Liver (tissue), 9 donors: ENCODE results near the gene CAMK1G. TPM values are rescaled to one million over a fixed set of nuclear protein-coding genes. Genes with fewer than 3 reads are reported as not detected.

Source experiments
- DNase-seq: peaks from one replicate; pipeline ENCODE4 v3.0.0-alpha.2; 2017; ENCODE audit warnings: low spot score
- H3K27ac ChIP-seq, 2 donors: one replicate each; pipeline ENCODE4 v1.7.0; 2013; ENCODE audit warnings: inconsistent platforms in 2 of 2, low read length in 2 of 2, control low read depth in 1 of 2, low read depth in 1 of 2, mild to moderate bottlenecking in 1 of 2
- H3K27me3 ChIP-seq, 4 donors: one replicate each; pipeline versions ENCODE4 v1.6.1 to v1.7.0; 2013; ENCODE audit warnings: low read length in 3 of 4, inconsistent platforms in 1 of 4, mild to moderate bottlenecking in 1 of 4, moderate library complexity in 1 of 4; ENCODE audit not compliant: control insufficient read depth in 4 of 4, insufficient read depth in 4 of 4
- H3K36me3 ChIP-seq, 4 donors: one replicate each; pipeline versions ENCODE4 v1.6.1 to v1.7.0; 2013; ENCODE audit warnings: low read length in 3 of 4, mild to moderate bottlenecking in 3 of 4, low read depth in 1 of 4, moderate library complexity in 1 of 4; ENCODE audit not compliant: control insufficient read depth in 4 of 4, insufficient read depth in 3 of 4
- H3K4me1 ChIP-seq, 4 donors: one replicate each; pipeline versions ENCODE4 v1.6.1 to v1.7.0; 2013; ENCODE audit warnings: low read length in 3 of 4, mild to moderate bottlenecking in 3 of 4, moderate library complexity in 1 of 4; ENCODE audit not compliant: control insufficient read depth in 4 of 4, insufficient read depth in 4 of 4
- H3K4me3 ChIP-seq, 3 donors: one replicate each; pipeline versions ENCODE4 v1.6.1 to v1.7.0; 2013; ENCODE audit warnings: low read length in 3 of 3, control low read depth in 1 of 3, low read depth in 1 of 3, mild to moderate bottlenecking in 1 of 3
- H3K9ac ChIP-seq, 2 donors: one replicate each; pipeline ENCODE4 v1.7.0; 2013; ENCODE audit warnings: low read length in 2 of 2, mild to moderate bottlenecking in 2 of 2, moderate library complexity in 2 of 2, control low read depth in 1 of 2, low read depth in 1 of 2
- H3K9me3 ChIP-seq, 4 donors: one replicate each; pipeline versions ENCODE4 v1.6.1 to v1.7.0; 2013; ENCODE audit warnings: low read length in 3 of 4; ENCODE audit not compliant: control insufficient read depth in 4 of 4
- ATF3 ChIP-seq: IDR thresholded peaks from 2 replicates; pipeline ENCODE4 v1.6.1; 2016; ENCODE audit warnings: antibody characterized with exemption
- CTCF ChIP-seq: fragments of 150-350 bp; IDR thresholded peaks from 2 replicates; pipeline ENCODE4 v1.5.1; 2017; ENCODE audit warnings: improper control_type of control experiment, low read depth, low read length; ENCODE audit not compliant: missing input control
- EGR1 ChIP-seq, 2 donors: IDR thresholded peaks; 2 replicates each; pipeline ENCODE4 v1.6.1; 2016 to 2018; ENCODE audit warnings: antibody characterized with exemption in 2 of 2, low read depth in 2 of 2
- FOXA1 ChIP-seq: IDR thresholded peaks from 2 replicates; pipeline ENCODE4 v1.6.1; 2016; ENCODE audit warnings: antibody characterized with exemption
- FOXA2 ChIP-seq: IDR thresholded peaks from 2 replicates; pipeline ENCODE4 v1.6.1; 2016; ENCODE audit warnings: antibody characterized with exemption
- GABPA ChIP-seq, 2 donors: IDR thresholded peaks in 1 of 2; conservative IDR thresholded peaks in 1 of 2; 2 replicates each; pipeline ENCODE4 v1.6.1; 2016; ENCODE audit warnings: antibody characterized with exemption in 2 of 2, mild to moderate bottlenecking in 1 of 2, moderate library complexity in 1 of 2
- HNF4A ChIP-seq, 2 donors: conservative IDR thresholded peaks; 2 replicates each; pipeline ENCODE4 v1.6.1; 2016; ENCODE audit warnings: antibody characterized with exemption in 2 of 2, mild to moderate bottlenecking in 2 of 2
- HNF4G ChIP-seq: IDR thresholded peaks from 2 replicates; pipeline ENCODE4 v1.6.1; 2016; ENCODE audit warnings: antibody characterized with exemption
- JUND ChIP-seq, 2 donors: IDR thresholded peaks; 2 replicates each; pipeline ENCODE4 v1.6.1; 2016; ENCODE audit warnings: antibody characterized with exemption in 2 of 2
- MAX ChIP-seq: IDR thresholded peaks from 2 replicates; pipeline ENCODE4 v1.6.1; 2016; ENCODE audit warnings: antibody characterized with exemption
- NR2F2 ChIP-seq: IDR thresholded peaks from 2 replicates; pipeline ENCODE4 v1.6.1; 2016; ENCODE audit warnings: antibody characterized with exemption
- RAD21 ChIP-seq, 2 donors: IDR thresholded peaks; 2 replicates each; pipeline ENCODE4 v1.6.1; 2016; ENCODE audit warnings: antibody characterized with exemption in 2 of 2, mild to moderate bottlenecking in 2 of 2
- RXRA ChIP-seq, 2 donors: IDR thresholded peaks; 2 replicates each; pipeline ENCODE4 v1.6.1; 2017 to 2018; ENCODE audit warnings: antibody characterized with exemption in 2 of 2, mild to moderate bottlenecking in 1 of 2
- SP1 ChIP-seq: IDR thresholded peaks from 2 replicates; pipeline ENCODE4 v1.6.1; 2018; ENCODE audit warnings: antibody characterized with exemption, mild to moderate bottlenecking
- TAF1 ChIP-seq: conservative IDR thresholded peaks from 2 replicates; pipeline ENCODE4 v1.6.1; 2016; ENCODE audit warnings: antibody characterized with exemption, mild to moderate bottlenecking
- YY1 ChIP-seq: IDR thresholded peaks from 2 replicates; pipeline ENCODE4 v1.6.1; 2016; ENCODE audit warnings: antibody characterized with exemption, mild to moderate bottlenecking
- WGBS: extraction: QIAGEN DNeasy Blood & Tissue Kit; methylation state at CpG from one replicate; pipeline ENCODE4 v1.1.7; 2013; 5-methylcytosine and 5-hydroxymethylcytosine counted together
- polyA plus RNA-seq, 2 donors: library from polyadenylated mRNA; stranded (reverse) in 1 of 2; unstranded in 1 of 2; fragments of 200-250 nt in 1 of 2; fragments of >200 nt in 1 of 2; fragmentation: Nextera tagmentation in 1 of 2; extraction: Ambion mirVana in 1 of 2; gene quantifications; one replicate each; pipeline versions ENCODE4 v1.2.1 to v1.2.3, GENCODE V29; 2013 to 2015
- total RNA-seq, 2 donors: library from RNA; depleted of rRNA; stranded (reverse); fragments of >200 nt; gene quantifications; one replicate each; pipeline ENCODE4 v1.2.3, GENCODE V29; 2014
- TF ChIP-seq, protein P1 (sequence below): IDR thresholded peaks from 2 replicates; pipeline ENCODE4 v1.6.1; 2016; ENCODE audit warnings: antibody characterized with exemption
- TF ChIP-seq, protein P2 (sequence below): IDR thresholded peaks from 2 replicates; pipeline ENCODE4 v1.6.1; 2016; ENCODE audit warnings: antibody characterized with exemption, mild to moderate bottlenecking
- donor health status: healthy.
- donor health status: healthy.
- donor health status: healthy.
- donor health status: healthy.
- donor health status: healthy.

CAMK1G gene
- total and polyA plus RNA-seq, 4 donors: 0.03 to 0.25 (median 0.14) TPM; not detected in 1

- peaks cover 3 to 8% (median 5%) of the 10 kb centered on the region in 4 donors for H3K4me1 ChIP-seq
- H3K9me3 ChIP-seq: no peaks in the 10 kb centered on the region
- DNase-seq: no peak
- no peak overlapping the region for H3K27ac ChIP-seq
- no peak overlapping the region for H3K4me3 ChIP-seq
- H3K9ac ChIP-seq: no peak overlapping the region
- H3K36me3 ChIP-seq: no peaks in the 10 kb centered on the region
- no peak for TF ChIP-seq FOXA1
- TF ChIP-seq RAD21 (IDR thresholded peaks at IDR 0.05): peak in 1 of 2 donors; percentile 13
- TF ChIP-seq EGR1 (IDR thresholded peaks at IDR 0.05; ENCODE audit: low read depth in 2 of 2): no peak
- peaks cover 0 to 9% (median 5%) of the 10 kb centered on the region in 4 donors for H3K27me3 ChIP-seq
- WGBS: 2% methylated on average over 23 of the region's 23 CpGs
Observed at GRCh38 chr1:209585672-209586071, 2.2 kb downstream of the CAMK1G start.

DNA sequence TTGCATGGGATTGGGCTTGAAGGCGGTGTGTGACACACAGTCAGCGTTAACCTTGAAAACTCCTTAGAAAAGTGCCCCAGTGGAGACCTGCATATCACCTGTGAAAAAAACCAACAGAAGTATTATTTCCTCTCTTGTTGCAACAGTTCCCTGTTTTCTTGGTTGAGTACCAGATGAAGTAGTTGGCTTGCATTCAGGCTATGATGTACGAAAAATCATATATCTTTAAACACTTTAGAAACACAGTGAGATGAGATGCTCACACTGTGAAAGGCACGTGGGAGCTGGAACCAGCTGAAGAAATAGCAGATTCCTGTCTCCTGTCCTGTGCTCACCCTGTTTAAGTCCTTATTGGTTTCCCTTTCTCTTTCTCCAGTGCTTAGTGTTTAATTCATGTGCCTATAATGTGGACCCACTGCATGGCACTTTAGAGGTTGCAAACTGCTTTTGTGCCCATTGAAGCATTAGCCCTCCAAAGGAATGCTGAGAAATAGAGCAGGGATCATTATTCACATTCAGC is 2.8 kb downstream of the CAMK1G start:
- TF ChIP-seq SP1 (no peak), RXRA (IDR thresholded peaks at IDR 0.05) (no peak), TAF1 (no peak), HNF4A (conservative IDR thresholded peaks at IDR 0.05) (no peak), GABPA (IDR thresholded peaks at IDR 0.05 in 1 of 2, conservative IDR thresholded peaks at IDR 0.05 in 1 of 2) (no peak)
- peaks cover 0 to 9% (median 5%) of the 10 kb centered on the region in 4 donors for H3K27me3 ChIP-seq

GRCh38 chr1:209587789-209588188 is 4.3 kb downstream of the CAMK1G start:
- 89% methylated on average over 3 of the region's 3 CpGs for WGBS
- peaks cover 3 to 8% (median 5%) of the 10 kb centered on the region in 4 donors for H3K4me1 ChIP-seq
- H3K27ac ChIP-seq: no peak overlapping the region
- no peaks in the 10 kb centered on the region for H3K9me3 ChIP-seq
- H3K27me3 ChIP-seq: peaks cover 0 to 9% (median 4%) of the 10 kb centered on the region in 4 donors
- DNase-seq: no peak
- H3K36me3 ChIP-seq: no peaks in the 10 kb centered on the region
- no peak overlapping the region for H3K9ac ChIP-seq
- TF ChIP-seq NR2F2: no peak
- no peak for TF ChIP-seq GABPA (IDR thresholded peaks at IDR 0.05 in 1 of 2, conservative IDR thresholded peaks at IDR 0.05 in 1 of 2)
- TF ChIP-seq FOXA1: no peak
- TF ChIP-seq RAD21 (IDR thresholded peaks at IDR 0.05): no peak
- TF ChIP-seq EGR1 (IDR thresholded peaks at IDR 0.05; ENCODE audit: low read depth in 2 of 2): no peak
- no peak for TF ChIP-seq HNF4G
- TF ChIP-seq RXRA (IDR thresholded peaks at IDR 0.05): no peak
- TF ChIP-seq SP1: no peak
- TF ChIP-seq, protein P1, sequence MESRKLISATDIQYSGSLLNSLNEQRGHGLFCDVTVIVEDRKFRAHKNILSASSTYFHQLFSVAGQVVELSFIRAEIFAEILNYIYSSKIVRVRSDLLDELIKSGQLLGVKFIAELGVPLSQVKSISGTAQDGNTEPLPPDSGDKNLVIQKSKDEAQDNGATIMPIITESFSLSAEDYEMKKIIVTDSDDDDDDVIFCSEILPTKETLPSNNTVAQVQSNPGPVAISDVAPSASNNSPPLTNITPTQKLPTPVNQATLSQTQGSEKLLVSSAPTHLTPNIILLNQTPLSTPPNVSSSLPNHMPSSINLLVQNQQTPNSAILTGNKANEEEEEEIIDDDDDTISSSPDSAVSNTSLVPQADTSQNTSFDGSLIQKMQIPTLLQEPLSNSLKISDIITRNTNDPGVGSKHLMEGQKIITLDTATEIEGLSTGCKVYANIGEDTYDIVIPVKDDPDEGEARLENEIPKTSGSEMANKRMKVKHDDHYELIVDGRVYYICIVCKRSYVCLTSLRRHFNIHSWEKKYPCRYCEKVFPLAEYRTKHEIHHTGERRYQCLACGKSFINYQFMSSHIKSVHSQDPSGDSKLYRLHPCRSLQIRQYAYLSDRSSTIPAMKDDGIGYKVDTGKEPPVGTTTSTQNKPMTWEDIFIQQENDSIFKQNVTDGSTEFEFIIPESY: no peak
- TF ChIP-seq CTCF: no peak
- TF ChIP-seq YY1: no peak
- no peak for TF ChIP-seq MAX
- no peak for TF ChIP-seq TAF1
- TF ChIP-seq FOXA2: no peak
- no peak for TF ChIP-seq ATF3
- TF ChIP-seq, protein P2, sequence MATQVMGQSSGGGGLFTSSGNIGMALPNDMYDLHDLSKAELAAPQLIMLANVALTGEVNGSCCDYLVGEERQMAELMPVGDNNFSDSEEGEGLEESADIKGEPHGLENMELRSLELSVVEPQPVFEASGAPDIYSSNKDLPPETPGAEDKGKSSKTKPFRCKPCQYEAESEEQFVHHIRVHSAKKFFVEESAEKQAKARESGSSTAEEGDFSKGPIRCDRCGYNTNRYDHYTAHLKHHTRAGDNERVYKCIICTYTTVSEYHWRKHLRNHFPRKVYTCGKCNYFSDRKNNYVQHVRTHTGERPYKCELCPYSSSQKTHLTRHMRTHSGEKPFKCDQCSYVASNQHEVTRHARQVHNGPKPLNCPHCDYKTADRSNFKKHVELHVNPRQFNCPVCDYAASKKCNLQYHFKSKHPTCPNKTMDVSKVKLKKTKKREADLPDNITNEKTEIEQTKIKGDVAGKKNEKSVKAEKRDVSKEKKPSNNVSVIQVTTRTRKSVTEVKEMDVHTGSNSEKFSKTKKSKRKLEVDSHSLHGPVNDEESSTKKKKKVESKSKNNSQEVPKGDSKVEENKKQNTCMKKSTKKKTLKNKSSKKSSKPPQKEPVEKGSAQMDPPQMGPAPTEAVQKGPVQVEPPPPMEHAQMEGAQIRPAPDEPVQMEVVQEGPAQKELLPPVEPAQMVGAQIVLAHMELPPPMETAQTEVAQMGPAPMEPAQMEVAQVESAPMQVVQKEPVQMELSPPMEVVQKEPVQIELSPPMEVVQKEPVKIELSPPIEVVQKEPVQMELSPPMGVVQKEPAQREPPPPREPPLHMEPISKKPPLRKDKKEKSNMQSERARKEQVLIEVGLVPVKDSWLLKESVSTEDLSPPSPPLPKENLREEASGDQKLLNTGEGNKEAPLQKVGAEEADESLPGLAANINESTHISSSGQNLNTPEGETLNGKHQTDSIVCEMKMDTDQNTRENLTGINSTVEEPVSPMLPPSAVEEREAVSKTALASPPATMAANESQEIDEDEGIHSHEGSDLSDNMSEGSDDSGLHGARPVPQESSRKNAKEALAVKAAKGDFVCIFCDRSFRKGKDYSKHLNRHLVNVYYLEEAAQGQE: no peak
- TF ChIP-seq JUND (IDR thresholded peaks at IDR 0.05): no peak
- TF ChIP-seq HNF4A (conservative IDR thresholded peaks at IDR 0.05): no peak
- no peak overlapping the region for H3K4me3 ChIP-seq

More for the DNA sequence above, 2.8 kb downstream of the CAMK1G start:
- Histone ChIP-seq H3K36me3 (no peaks in the 10 kb centered on the region), H3K27ac (no peak overlapping the region), H3K9me3 (no peaks in the 10 kb centered on the region), H3K4me1 (peaks cover 3 to 8% (median 5%) of the 10 kb centered on the region in 4 donors), H3K4me3 (no peak overlapping the region), H3K9ac (no peak overlapping the region)
- no peak for DNase-seq
- 76% methylated on average over 4 of the region's 4 CpGs for WGBS
